Measurements from ENCODE around the gene ZNF521. TPM values are rescaled to one million over a fixed set of nuclear protein-coding genes. Genes with fewer than 3 reads are reported as not detected.

ZNF521 gene
- total and polyA plus RNA-seq, 9 donors: 24.3 to 51.3 (median 44.1) TPM

DNA sequence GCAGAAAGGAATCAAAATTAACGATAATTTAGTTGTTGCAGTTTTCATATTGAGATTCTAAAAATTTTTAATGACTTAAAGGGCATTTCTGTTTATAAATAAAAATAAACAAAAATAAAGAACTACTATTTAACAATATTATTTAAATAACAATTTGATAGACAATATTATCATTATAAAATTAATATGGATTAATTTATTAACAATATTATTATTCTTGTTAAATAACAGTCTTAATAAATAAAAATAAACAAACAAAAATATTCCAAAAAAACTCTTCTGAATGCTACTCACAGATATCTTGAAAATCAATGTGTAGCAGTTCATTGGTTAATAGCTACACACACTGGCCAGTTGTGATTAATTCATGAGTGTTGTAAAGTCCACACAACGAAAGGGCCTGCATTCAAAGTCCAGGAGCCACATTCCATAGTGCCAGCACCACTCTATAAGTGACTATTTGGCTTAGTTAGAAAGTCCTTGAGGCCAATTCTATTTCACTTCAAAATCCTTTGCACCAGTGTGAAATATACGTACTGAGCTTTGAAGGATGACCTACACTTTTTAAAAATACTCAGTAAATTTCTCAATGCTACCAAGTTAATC is 117.1 kb downstream of the ZNF521 start:
- no peak for DNase-seq
- 39 to 60% (median 40%) methylated on average over 3 of the region's 3 CpGs for WGBS, 3 donors
- no peak for TF ChIP-seq POLR2A (IDR thresholded peaks at IDR 0.05)
- TF ChIP-seq EP300 (IDR thresholded peaks at IDR 0.05): no peak
- TF ChIP-seq, protein P1, sequence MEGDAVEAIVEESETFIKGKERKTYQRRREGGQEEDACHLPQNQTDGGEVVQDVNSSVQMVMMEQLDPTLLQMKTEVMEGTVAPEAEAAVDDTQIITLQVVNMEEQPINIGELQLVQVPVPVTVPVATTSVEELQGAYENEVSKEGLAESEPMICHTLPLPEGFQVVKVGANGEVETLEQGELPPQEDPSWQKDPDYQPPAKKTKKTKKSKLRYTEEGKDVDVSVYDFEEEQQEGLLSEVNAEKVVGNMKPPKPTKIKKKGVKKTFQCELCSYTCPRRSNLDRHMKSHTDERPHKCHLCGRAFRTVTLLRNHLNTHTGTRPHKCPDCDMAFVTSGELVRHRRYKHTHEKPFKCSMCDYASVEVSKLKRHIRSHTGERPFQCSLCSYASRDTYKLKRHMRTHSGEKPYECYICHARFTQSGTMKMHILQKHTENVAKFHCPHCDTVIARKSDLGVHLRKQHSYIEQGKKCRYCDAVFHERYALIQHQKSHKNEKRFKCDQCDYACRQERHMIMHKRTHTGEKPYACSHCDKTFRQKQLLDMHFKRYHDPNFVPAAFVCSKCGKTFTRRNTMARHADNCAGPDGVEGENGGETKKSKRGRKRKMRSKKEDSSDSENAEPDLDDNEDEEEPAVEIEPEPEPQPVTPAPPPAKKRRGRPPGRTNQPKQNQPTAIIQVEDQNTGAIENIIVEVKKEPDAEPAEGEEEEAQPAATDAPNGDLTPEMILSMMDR (IDR thresholded peaks at IDR 0.05): no peak
- no peak overlapping the region for H3K4me3 ChIP-seq
- peaks cover 10% of the 10 kb centered on the region for H3K4me1 ChIP-seq (ENCODE audit: insufficient read depth)
- H3K9me3 ChIP-seq: no peaks in the 10 kb centered on the region
- no peaks in the 10 kb centered on the region for H3K27me3 ChIP-seq
- intact Hi-C loops (cut with DNase I): loop anchor here in 2 of 4 donors (5.0 to 10.0 kb wide), 2 partner anchors 110 to 112 kb away; no protein-coding TSS in a partner anchor
- no peaks in the 10 kb centered on the region for H3K36me3 ChIP-seq
- peak overlapping the region in 1 of 2 donors; percentile 64 for H3K27ac ChIP-seq

DNA sequence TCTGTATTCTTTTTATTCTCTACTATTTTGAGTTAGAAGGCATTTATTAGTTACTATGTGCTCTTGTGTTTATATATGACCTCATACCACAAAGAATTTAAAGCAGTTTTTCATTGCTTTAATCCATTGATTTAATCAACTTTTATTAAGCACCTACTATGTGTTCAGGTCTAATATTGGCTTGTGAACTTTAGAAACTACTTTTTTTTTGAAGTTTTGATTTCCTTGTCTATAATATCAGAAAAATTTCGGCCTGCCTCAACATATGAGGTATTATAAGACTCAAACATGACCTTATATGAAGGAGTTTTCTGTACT is 117.7 kb downstream of the ZNF521 start:
- Histone ChIP-seq H3K9me3 (no peaks in the 10 kb centered on the region), H3K4me3 (no peak overlapping the region), H3K36me3 (no peaks in the 10 kb centered on the region), H3K27ac (peak overlapping the region in 1 of 2 donors; percentile 58), H3K4me1 (ENCODE audit: insufficient read depth) (peaks cover 7% of the 10 kb centered on the region), H3K27me3 (no peaks in the 10 kb centered on the region)
- intact Hi-C loops (cut with DNase I): loop anchor here in 2 of 4 donors (5.0 to 10.0 kb wide), 2 partner anchors 111 to 113 kb away; no protein-coding TSS in a partner anchor
- TF ChIP-seq, protein P1 (IDR thresholded peaks at IDR 0.05): no peak
- TF ChIP-seq POLR2A (IDR thresholded peaks at IDR 0.05) (no peak), EP300 (IDR thresholded peaks at IDR 0.05) (no peak)
- WGBS, 3 donors: 56 to 79% (median 56%) methylated on average over 1 of the region's 1 CpG
- no peak for DNase-seq

DNA sequence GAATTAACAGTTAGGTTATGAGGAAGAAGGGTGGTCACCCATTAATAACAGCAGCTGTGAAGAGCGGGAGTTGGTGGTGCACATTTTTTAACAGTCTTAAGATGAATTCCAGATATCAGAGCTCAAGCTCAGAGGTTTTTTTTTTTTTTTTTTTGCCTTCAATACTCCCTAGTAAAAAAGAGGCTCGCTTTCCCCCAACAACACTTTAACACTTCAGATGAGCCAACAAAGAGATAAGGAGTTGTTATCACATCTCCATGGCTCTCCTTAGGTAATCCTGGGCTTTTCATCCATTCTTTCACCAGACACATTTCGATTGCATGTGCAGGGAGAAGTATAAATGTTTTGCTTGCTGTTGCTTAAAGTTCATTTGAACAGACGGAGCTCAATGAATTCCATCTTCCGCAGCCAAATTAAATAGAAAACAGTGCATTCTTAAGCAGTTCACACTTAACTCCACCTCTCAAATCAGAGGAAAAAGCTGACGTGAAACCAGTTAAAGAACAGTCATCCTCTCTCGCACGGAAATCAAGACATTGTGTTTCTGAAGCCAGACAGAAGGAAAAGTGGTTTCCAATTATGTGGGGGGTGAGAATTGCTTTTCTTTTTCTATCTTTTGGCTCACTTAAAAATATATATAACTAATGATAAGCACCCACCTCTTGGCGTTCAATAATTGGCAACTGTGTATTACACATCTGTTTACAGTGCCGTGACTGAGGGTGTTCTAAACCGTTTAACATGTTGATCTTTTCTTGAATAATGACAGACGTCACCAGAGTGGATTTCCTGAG is 118.2 kb downstream of the ZNF521 start:
- Histone ChIP-seq H3K9me3 (no peaks in the 10 kb centered on the region), H3K27me3 (no peaks in the 10 kb centered on the region), H3K4me3 (no peak overlapping the region), H3K36me3 (no peaks in the 10 kb centered on the region), H3K27ac (peak overlapping the region in 1 of 2 donors; percentile 58), H3K4me1 (ENCODE audit: insufficient read depth) (peaks cover 9% of the 10 kb centered on the region)
- 4 to 11% (median 4%) methylated on average over 12 of the region's 12 CpGs for WGBS, 3 donors
- DNase-seq: no peak
- TF ChIP-seq EP300 (IDR thresholded peaks at IDR 0.05) (no peak), POLR2A (IDR thresholded peaks at IDR 0.05) (no peak)
- TF ChIP-seq, protein P1 (IDR thresholded peaks at IDR 0.05): no peak
- intact Hi-C loops (cut with DNase I): loop anchor here in 2 of 4 donors (5.0 to 10.0 kb wide), 2 partner anchors 111 to 114 kb away; no protein-coding TSS in a partner anchor

DNA sequence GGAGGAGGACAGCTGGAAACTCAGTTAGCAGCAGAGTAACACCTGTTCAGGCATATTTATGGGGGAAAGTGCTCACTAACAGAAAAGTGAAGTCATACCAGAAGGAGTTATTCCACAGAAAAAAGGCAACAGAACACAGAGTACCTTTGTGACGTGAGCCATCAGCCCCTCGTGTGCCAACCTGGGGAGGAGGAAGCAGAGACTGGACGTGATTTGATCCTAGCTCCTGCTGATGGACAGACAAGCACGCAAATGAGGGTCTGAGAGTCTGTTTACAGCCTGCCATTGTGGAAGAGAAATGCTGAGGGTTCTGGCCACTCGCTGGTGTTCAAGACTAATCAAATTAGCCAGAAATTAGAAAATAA is 120.7 kb downstream of the ZNF521 start:
- WGBS, 3 donors: 47 to 52% (median 49%) methylated on average over 5 of the region's 5 CpGs
- Histone ChIP-seq H3K4me3 (peak overlapping the region; percentile 10), H3K27ac (peak overlapping the region in 1 of 2 donors; percentile 72), H3K4me1 (ENCODE audit: insufficient read depth) (peaks cover 9% of the 10 kb centered on the region), H3K9me3 (no peaks in the 10 kb centered on the region), H3K27me3 (no peaks in the 10 kb centered on the region), H3K36me3 (no peaks in the 10 kb centered on the region)
- peak in 4 of 5 donors; percentile 37 to 65 (median 48) for DNase-seq
- TF ChIP-seq EP300 (IDR thresholded peaks at IDR 0.05) (no peak), POLR2A (IDR thresholded peaks at IDR 0.05) (no peak)
- TF ChIP-seq, protein P1 (IDR thresholded peaks at IDR 0.05): no peak
- intact Hi-C loops (cut with DNase I): loop anchor here in 3 of 4 donors (2.0 to 10.0 kb wide), 3 partner anchors 113 to 119 kb away; no protein-coding TSS in a partner anchor
